ENCODE measurements around the gene VTCN1.

VTCN1 gene

GRCh38 chr1:117094841-117095604 is 115.7 kb downstream of the VTCN1 start:
- Histone ChIP-seq H3K4me3 (ENCODE audit: low read depth in 1 of 2, low read length in 2 of 2) (no peak overlapping the region), H3K36me3 (ENCODE audit: control insufficient read depth in 1 of 2, insufficient read depth in 2 of 2, low read length in 2 of 2) (peaks cover 20 to 23% of the 10 kb centered on the region in 2 donors), H3K27ac (ENCODE audit: low read length) (no peak overlapping the region), H3K27me3 (ENCODE audit: low read depth, low read length) (no peaks in the 10 kb centered on the region), H3K4me1 (ENCODE audit: control insufficient read depth in 1 of 2, insufficient read depth in 2 of 2, low read length in 2 of 2) (no peaks in the 10 kb centered on the region), H3K9me3 (ENCODE audit: control insufficient read depth in 1 of 2, low read length in 2 of 2) (no peaks in the 10 kb centered on the region)

GRCh38 chr1:117093870-117094621 is 116.7 kb downstream of the VTCN1 start:
- Histone ChIP-seq H3K36me3 (ENCODE audit: control insufficient read depth in 1 of 2, insufficient read depth in 2 of 2, low read length in 2 of 2) (peaks cover 20 to 26% of the 10 kb centered on the region in 2 donors), H3K27ac (ENCODE audit: low read length) (no peak overlapping the region), H3K4me1 (ENCODE audit: control insufficient read depth in 1 of 2, insufficient read depth in 2 of 2, low read length in 2 of 2) (no peaks in the 10 kb centered on the region), H3K4me3 (ENCODE audit: low read depth in 1 of 2, low read length in 2 of 2) (no peak overlapping the region), H3K9me3 (ENCODE audit: control insufficient read depth in 1 of 2, low read length in 2 of 2) (no peaks in the 10 kb centered on the region), H3K27me3 (ENCODE audit: low read depth, low read length) (no peaks in the 10 kb centered on the region)
